ENCODE data around the gene TLR9.

The TLR9 gene

GRCh38 chr3:52246728-52247408, 21.4 kb upstream of the TLR9 start:
- peaks cover 35% of the 10 kb centered on the region for H3K36me3 ChIP-seq (ENCODE audit: control insufficient read depth, insufficient read depth, low read length)
- WGBS, 2 experiments (ENCODE audit: insufficient coverage in 2 of 2) = 89 to 95% methylated on average over 10 to 12 of the region's 14 CpGs
- no peak overlapping the region for H3K4me3 ChIP-seq (ENCODE audit: extremely low read depth, insufficient read depth, low read length, poor library complexity, severe bottlenecking)
- peaks cover 10% of the 10 kb centered on the region for H3K9me3 ChIP-seq (ENCODE audit: control insufficient read depth, low read length)
- H3K4me1 ChIP-seq (ENCODE audit: control insufficient read depth, insufficient read depth, low read length, poor library complexity, severe bottlenecking) = peaks cover 6% of the 10 kb centered on the region
- H3K27ac ChIP-seq (ENCODE audit: low read depth, low read length, severe bottlenecking) = no peak overlapping the region

GRCh38 chr3:52246264-52246620, 20.8 kb upstream of the TLR9 start:
- H3K27ac ChIP-seq (ENCODE audit: low read depth, low read length, severe bottlenecking) = no peak overlapping the region
- peaks cover 29% of the 10 kb centered on the region for H3K36me3 ChIP-seq (ENCODE audit: control insufficient read depth, insufficient read depth, low read length)
- peaks cover 10% of the 10 kb centered on the region for H3K9me3 ChIP-seq (ENCODE audit: control insufficient read depth, low read length)
- 8 to 46% methylated on average over 3 to 7 of the region's 8 CpGs for WGBS, 2 experiments (ENCODE audit: insufficient coverage in 2 of 2)
- peaks cover 6% of the 10 kb centered on the region for H3K4me1 ChIP-seq (ENCODE audit: control insufficient read depth, insufficient read depth, low read length, poor library complexity, severe bottlenecking)
- peak overlapping the region; percentile 34 for H3K4me3 ChIP-seq (ENCODE audit: extremely low read depth, insufficient read depth, low read length, poor library complexity, severe bottlenecking)

- no peak within 1 kb of the TSS for H3K27ac ChIP-seq (ENCODE audit: low read depth, low read length, severe bottlenecking)
These were observed 20.1 kb upstream of the TLR9 start, which contains the start of gene PPM1M for GRCh38 chr3:52245322-52246263. Gene PPM1M, plus strand, starts transcription at chr3:52245759. Its CDS starts 66 bp downstream, at chr3:52245825.

GRCh38 chr3:52243791-52244628, 18.6 kb upstream of the TLR9 start:
- peaks cover 13% of the 10 kb centered on the region for H3K4me1 ChIP-seq (ENCODE audit: control insufficient read depth, insufficient read depth, low read length, poor library complexity, severe bottlenecking)
- no peak overlapping the region for H3K27ac ChIP-seq (ENCODE audit: low read depth, low read length, severe bottlenecking)
- H3K4me3 ChIP-seq (ENCODE audit: extremely low read depth, insufficient read depth, low read length, poor library complexity, severe bottlenecking) = no peak overlapping the region
- peaks cover 10% of the 10 kb centered on the region for H3K9me3 ChIP-seq (ENCODE audit: control insufficient read depth, low read length)
- WGBS, 2 experiments (ENCODE audit: insufficient coverage in 2 of 2) = 90 to 92% methylated on average over 7 to 9 of the region's 9 CpGs
- H3K36me3 ChIP-seq (ENCODE audit: control insufficient read depth, insufficient read depth, low read length) = peaks cover 10% of the 10 kb centered on the region

More at GRCh38 chr3:52245322-52246263, 20.1 kb upstream of the TLR9 start, which contains the start of gene PPM1M:
- Histone ChIP-seq H3K4me1 (ENCODE audit: control insufficient read depth, insufficient read depth, low read length, poor library complexity, severe bottlenecking) (peaks cover 6% of the 10 kb centered on the region), H3K36me3 (ENCODE audit: control insufficient read depth, insufficient read depth, low read length) (peaks cover 24% of the 10 kb centered on the region), H3K4me3 (ENCODE audit: extremely low read depth, insufficient read depth, low read length, poor library complexity, severe bottlenecking) (peak within 1 kb of the TSS; percentile 35), H3K9me3 (ENCODE audit: control insufficient read depth, low read length) (peaks cover 10% of the 10 kb centered on the region)
- 5 to 9% methylated on average over 54 to 84 of the region's 98 CpGs for WGBS, 2 experiments (ENCODE audit: insufficient coverage in 2 of 2)

- H3K27ac ChIP-seq (ENCODE audit: low read depth, low read length, severe bottlenecking) = no peak overlapping the region
- peaks cover 24% of the 10 kb centered on the region for H3K4me1 ChIP-seq (ENCODE audit: control insufficient read depth, insufficient read depth, low read length, poor library complexity, severe bottlenecking)
- H3K4me3 ChIP-seq (ENCODE audit: extremely low read depth, insufficient read depth, low read length, poor library complexity, severe bottlenecking) = no peak overlapping the region
- no peaks in the 10 kb centered on the region for H3K36me3 ChIP-seq (ENCODE audit: control insufficient read depth, insufficient read depth, low read length)
- peaks cover 10% of the 10 kb centered on the region for H3K9me3 ChIP-seq (ENCODE audit: control insufficient read depth, low read length)
- WGBS, 2 experiments (ENCODE audit: insufficient coverage in 2 of 2) = 86 to 100% methylated on average over 1 of the region's 1 CpG
These were observed 16.6 kb upstream of the TLR9 start for GRCh38 chr3:52242039-52242438.

- WGBS, 2 experiments (ENCODE audit: insufficient coverage in 2 of 2) = 96 to 100% methylated on average over 3 to 4 of the region's 4 CpGs
- Histone ChIP-seq H3K27ac (ENCODE audit: low read depth, low read length, severe bottlenecking) (no peak overlapping the region), H3K4me1 (ENCODE audit: control insufficient read depth, insufficient read depth, low read length, poor library complexity, severe bottlenecking) (peaks cover 30% of the 10 kb centered on the region), H3K36me3 (ENCODE audit: control insufficient read depth, insufficient read depth, low read length) (no peaks in the 10 kb centered on the region), H3K9me3 (ENCODE audit: control insufficient read depth, low read length) (peaks cover 10% of the 10 kb centered on the region), H3K4me3 (ENCODE audit: extremely low read depth, insufficient read depth, low read length, poor library complexity, severe bottlenecking) (no peak overlapping the region)
These were observed 15.5 kb upstream of the TLR9 start for GRCh38 chr3:52240886-52241370.

- Histone ChIP-seq H3K4me3 (ENCODE audit: extremely low read depth, insufficient read depth, low read length, poor library complexity, severe bottlenecking) (peak overlapping the region; percentile 81), H3K9me3 (ENCODE audit: control insufficient read depth, low read length) (peaks cover 10% of the 10 kb centered on the region), H3K27ac (ENCODE audit: low read depth, low read length, severe bottlenecking) (no peak overlapping the region), H3K4me1 (ENCODE audit: control insufficient read depth, insufficient read depth, low read length, poor library complexity, severe bottlenecking) (peaks cover 30% of the 10 kb centered on the region), H3K36me3 (ENCODE audit: control insufficient read depth, insufficient read depth, low read length) (peaks cover 3% of the 10 kb centered on the region)
- WGBS, 2 experiments (ENCODE audit: insufficient coverage in 2 of 2) = 100% methylated on average over 1 of the region's 1 CpG; no CpG with 5 or more reads in 1 of the 2 experiments
These were observed 14.8 kb upstream of the TLR9 start for GRCh38 chr3:52240059-52240885.

- peaks cover 10% of the 10 kb centered on the region for H3K9me3 ChIP-seq (ENCODE audit: control insufficient read depth, low read length)
- H3K36me3 ChIP-seq (ENCODE audit: control insufficient read depth, insufficient read depth, low read length) = peaks cover 16% of the 10 kb centered on the region
- peaks cover 25% of the 10 kb centered on the region for H3K4me1 ChIP-seq (ENCODE audit: control insufficient read depth, insufficient read depth, low read length, poor library complexity, severe bottlenecking)
- H3K27ac ChIP-seq (ENCODE audit: low read depth, low read length, severe bottlenecking) = peak within 1 kb of the TSS; percentile 73
- WGBS, 2 experiments (ENCODE audit: insufficient coverage in 2 of 2) = 1 to 2% methylated on average over 48 to 65 of the region's 92 CpGs
- peak within 1 kb of the TSS; percentile 81 for H3K4me3 ChIP-seq (ENCODE audit: extremely low read depth, insufficient read depth, low read length, poor library complexity, severe bottlenecking)
These were observed 13.6 kb upstream of the TLR9 start, which contains the start of gene TWF2 for GRCh38 chr3:52238761-52239701. Gene TWF2, minus strand, starts transcription at chr3:52239158. Its CDS starts 142 bp downstream, at chr3:52239016.
